ENCODE results near the gene STAB2.

Gene STAB2

DNA sequence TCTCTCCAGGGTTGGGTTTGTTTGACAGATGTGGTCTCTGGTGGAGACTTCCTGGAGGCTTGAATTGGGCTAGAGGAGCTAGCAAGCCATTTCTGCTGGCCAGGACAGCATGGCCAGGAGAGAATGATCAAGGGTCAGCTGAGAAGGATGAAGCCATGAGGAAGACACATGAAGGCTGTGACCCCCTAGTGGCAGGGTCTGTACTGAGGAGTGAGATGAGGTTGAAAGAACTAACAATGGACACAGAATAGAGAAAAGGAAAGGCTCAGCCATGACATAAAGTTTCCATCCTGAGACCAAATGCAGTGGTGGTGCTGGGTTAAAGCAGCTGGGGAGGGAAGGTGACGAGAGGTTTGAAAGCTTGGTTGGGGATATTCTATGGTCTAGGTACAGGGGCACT lies 164.1 kb downstream of the STAB2 start:
- no peak for DNase-seq

DNA sequence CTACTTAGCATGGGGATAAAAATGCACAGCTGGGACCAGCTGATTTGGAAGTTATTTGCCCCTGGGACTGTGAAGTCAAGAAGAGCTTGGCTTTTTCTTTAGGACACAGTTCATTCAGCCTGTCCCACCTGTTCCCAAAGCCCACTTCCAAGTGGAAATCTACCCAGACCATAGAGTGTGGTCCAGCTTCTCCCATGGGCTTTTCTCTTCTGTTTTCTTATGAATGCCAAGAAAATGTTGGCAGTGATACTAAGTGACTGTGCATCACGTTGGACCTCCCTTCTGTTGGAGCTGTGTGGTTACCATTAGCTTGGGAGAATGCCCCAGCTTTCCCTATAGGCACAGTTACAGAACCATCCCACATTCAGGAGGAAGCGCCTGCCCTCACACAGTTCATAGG lies 164.5 kb downstream of the STAB2 start:
- no peak for DNase-seq

DNA sequence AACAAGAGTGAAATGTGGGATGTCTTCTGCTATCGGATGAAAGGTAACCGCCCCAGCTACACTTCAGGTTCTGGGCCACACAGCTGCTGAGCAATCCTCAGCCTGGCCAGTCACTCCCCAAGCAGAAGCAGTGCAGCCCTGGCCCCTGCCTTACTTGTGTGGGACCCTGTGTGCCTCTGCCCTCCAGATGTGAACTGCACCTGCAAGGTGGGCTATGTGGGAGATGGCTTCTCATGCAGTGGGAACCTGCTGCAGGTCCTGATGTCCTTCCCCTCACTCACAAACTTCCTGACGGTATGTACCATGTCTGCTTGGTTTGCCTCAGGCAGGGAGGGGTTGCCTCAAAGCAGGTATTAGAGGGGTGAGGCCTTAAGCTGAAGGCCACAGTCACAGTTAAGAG lies 168.4 kb downstream of the STAB2 start:
- DNase-seq = no peak

DNA sequence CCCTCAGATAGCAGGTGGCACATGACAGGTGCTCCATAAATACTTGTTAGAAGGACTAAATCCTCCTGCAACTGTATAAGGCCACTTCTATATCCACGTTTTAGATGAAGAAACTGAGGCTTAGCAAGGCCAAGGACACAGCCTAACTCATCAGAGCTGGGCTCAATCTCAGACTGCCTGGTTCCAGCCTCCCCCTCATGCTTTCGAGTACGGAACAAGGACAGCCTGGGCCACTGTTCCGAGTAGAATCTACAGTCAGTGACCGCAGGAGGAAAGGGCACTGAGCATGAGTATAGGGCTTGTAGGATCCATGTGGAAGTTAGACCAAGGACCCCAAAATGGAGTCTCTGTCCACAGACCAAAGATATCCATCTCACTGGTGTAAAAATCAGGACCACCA lies 169.4 kb downstream of the STAB2 start:
- no peak for DNase-seq

DNA sequence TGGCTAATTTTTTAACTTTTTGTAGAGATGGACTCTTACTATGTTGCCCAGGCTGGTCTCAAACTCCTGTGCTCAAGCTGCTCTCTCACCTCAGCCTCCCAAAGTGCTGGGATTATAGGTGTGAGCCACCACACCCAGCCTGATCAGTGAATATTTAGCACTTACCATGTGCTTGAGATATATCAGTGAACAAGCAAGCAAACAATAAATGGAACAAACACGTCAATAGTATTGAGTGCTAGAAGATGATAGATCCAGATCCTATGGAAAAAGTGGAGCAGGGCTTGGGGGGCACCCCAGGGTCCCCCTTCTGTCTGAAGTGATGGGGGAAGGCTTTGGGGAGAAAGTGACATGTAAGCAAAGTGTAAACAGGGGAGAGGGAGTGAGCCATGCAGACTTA lies 170.2 kb downstream of the STAB2 start:
- no peak for DNase-seq

DNA sequence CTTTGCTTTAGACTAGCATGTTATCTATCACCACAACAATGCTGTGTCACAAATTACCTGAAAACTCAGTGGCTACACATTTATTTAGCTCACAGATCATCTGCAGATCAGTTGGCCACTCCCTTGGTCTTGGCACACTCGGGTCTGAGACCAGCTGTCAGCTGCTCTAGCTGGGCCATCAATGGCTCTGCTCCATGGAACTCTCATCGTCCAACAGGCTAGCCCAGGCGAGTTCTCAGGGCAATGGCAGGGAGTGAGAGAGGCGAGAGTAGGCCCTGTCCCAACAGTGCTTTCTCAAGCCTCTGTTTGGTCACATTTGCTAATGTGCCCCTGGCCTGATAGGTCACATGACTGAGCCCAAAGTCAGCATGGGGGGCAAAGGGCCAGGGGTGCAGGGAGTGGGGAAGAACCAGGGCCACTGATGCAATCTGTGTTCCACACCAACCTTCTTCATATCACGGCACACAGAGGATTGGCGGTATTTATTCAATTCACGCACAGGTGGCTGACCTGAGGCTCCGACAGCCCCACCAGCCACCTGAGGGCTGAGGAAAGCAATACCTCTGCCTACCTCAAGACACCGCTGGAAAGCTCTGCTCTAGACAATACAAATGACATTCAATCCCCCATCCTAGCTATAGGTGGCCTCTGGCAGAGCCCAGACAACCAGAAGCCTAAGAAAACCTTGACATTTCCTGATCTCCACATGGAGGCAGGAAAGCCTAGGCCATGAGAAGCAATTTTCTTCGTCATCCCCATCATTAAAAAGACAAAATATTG lies 171.4 kb downstream of the STAB2 start:
- no peak for DNase-seq

DNA sequence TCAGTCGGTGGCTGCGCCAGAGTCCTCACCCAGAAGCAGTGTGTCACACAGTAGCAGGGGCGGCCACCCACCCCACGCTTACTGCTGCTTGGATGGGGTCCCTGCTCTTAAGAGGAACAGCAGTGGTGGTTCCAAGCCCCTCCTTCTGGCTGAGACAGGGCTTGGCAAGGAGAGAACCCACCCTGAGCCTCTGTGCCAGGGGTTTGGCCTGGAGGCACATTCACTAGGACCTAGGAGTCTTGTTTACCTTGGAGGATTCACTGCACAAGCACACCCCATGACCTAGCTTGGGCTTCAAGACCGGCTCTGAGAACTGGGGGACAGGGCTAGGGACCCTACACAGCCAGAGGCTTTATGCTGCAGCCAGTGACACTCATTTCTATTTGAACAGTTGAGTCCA lies 175.4 kb downstream of the STAB2 start:
- DNase-seq = no peak

DNA sequence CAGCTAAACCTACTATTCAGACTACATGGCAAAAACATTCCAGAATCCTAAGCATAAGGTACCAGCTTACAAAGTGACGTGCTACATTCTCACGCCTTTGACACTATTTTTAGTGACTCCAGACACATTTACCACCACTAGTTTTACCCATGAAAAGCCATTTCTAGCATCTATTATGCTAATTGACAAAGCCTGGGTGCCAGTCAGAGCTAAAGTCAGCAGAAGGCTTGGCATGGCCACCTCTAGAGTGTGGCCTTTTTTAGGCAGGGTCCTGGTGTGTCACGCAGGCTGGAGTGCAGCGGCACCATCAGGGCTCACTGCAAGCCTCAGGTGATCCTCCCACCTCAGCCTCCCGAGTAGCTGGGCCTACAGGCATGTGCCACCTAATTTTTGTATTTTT lies 178.2 kb downstream of the STAB2 start:
- DNase-seq = no peak

DNA sequence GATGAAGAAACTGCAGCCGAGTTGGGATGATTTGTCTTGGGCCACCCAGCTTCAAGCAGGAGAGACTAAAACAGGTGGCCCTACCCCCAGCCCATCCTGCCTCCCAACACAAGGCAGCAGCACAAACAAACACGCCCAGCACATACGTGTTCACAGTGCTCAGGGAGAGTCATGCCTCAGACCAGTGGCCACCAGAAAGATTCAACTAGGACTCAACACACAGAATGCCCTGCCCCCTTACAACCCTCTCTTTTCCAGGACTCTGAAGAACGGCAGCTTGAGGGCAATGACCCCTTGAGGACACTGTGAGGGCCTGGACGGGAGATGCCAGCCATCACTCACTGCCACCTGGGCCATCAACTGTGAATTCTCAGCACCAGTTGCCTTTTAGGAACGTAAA lies 179.0 kb downstream of the STAB2 start:
- DNase-seq = no peak

DNA sequence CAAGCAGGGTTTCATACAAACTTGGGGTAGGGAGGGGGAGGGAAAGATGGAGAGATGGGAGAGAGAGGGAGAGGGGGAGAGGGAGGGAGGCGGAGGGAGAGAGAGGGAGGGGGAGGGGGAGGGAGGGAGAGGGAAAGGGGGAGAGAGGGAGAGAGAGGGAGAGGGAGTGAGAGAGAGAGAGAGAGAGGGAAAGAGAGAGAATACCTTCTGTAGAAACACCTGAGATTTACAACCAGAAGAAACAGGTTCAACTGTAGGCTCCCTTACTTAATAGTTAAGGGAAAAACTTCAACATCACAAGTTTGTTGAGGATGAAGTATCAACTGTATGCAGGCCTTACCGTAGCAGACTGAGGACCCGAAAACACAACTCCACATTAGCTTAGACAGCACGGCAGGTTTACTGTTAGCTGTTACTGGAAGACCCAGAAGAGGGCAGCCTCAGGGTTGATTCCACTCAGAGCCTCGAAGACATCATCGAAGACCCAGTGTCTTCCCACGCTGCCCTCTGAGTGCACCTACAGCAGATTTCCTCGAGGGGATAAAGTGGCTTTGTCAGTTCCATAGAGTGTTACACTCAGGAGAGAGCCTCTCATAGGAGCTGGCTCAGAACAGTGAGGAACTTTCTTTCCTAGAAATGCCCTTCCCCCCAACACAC lies 181.5 kb downstream of the STAB2 start:
- no peak for DNase-seq

DNA sequence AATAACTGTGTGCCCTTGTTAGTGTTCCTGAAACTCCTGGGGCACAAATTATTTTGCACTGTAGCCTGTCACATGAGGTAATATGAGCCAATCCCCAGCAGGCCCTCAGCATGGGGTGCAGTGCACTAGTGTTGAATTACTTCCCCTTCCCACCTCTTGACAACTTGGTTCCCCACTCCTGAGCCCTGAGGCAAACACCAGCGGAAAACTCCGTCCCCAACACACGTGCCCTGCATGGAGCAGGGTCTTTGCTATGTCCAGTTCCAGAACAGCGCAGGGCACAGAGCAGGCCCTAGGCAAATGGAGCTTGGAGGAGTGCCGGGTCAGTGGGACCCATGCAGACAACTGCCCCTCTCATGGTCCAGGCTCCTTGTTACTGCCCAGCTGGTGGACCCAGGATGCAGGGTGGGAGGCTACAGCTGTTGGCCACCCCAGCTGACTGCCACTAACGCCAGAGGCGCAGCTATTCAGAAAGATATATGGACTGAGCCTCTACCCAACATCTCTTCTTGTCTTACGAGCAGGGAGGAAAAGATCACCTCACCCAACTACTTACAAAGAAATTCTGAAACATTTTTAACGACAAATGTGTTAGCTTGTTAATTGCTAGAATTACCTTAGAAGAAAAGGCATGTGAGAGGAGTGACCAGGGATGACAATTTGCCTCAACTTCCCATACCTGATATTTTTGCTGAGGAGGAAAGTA lies 182.3 kb downstream of the STAB2 start:
- no peak for DNase-seq

DNA sequence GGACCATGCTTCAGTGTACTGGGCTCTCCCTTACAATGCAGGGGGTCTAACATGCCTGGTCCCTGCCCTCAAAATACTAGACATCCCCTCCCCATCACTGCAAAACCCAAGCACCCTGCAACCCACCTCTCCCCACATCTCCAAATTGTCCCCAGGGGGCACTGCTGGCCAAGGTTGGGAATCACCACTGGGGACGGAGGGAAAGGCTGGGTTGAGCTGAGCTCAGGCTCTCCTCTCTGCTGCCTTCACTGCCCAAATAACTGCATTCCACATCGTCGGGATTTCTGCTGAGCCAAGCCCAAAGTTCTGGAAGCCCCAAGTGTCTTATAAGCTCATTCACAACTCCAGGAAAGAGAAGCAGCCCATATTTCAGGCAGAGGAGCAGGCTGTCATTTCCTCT lies 184.4 kb downstream of the STAB2 start:
- no peak for DNase-seq

DNA sequence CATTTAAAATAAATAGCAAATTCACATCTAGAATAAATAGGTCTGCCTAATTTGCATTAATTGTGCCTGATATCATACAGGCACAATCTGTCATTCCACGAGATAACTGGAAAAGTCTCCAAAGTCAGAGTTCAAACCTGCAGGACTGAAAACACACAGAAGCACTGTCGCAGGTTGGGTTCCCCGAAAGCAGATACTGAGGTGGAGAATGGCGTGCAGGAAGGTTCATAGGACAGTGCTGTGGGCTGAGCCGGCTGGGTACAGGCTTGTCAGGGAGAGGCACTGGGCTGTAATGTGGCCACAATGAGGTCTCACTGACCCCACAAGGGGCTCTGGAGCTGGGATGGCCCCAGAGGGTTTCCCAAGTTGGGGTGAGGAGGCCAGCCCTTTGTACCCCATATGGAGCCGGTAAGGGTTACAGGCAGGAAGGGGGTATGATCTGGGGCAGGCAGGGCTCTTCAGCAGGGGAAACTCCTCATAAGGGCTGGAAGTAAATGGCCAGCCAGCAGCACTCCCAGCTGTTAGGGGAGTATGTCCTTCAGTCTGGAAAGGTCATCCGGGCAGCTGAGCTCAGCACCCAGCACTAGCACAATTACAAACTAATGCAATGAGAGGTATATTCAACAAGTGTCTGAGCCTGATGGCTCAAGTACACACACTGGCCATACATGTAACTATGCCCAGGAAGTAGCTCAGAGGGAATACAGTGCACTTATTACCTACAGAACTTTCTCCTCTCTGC lies 185.5 kb downstream of the STAB2 start:
- DNase-seq = no peak

DNA sequence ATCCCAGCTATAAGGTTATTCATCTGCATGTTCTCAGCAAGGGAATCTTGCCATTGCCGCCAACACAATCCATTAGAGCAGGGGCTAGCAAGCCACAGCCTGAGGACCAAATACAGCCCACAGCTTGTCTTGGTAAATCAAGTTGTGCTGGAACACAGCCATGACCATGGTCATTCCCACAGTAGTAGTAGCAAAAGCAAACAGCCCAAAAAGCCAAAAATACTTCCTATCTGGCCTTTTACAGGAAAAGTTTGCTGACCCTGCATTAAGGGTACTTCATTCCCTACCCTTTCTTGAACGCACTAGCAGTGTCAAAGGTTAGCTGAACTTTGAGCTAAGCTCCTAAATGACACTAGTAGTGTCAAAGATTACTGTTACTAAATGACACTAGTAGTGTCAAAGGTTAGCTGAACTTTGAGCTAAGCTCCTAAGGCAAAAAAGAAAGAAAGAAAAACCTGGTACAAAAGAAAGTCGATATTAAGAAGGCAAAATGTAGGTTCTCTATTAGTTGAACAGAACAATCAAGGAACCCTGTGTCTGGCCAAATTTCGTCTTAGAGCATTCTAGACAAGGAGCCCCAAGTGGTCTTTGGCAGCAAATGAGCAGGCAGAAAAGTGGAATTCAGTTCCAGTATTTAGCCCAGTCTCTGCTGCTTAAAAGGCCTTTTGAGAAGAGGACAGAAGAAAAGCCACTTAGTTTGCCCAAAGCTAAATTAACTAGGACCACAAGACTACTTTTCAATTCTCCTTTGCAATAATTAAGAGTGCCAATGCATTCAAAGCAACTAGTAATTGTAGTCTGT lies 186.2 kb downstream of the STAB2 start:
- DNase-seq = no peak

DNA sequence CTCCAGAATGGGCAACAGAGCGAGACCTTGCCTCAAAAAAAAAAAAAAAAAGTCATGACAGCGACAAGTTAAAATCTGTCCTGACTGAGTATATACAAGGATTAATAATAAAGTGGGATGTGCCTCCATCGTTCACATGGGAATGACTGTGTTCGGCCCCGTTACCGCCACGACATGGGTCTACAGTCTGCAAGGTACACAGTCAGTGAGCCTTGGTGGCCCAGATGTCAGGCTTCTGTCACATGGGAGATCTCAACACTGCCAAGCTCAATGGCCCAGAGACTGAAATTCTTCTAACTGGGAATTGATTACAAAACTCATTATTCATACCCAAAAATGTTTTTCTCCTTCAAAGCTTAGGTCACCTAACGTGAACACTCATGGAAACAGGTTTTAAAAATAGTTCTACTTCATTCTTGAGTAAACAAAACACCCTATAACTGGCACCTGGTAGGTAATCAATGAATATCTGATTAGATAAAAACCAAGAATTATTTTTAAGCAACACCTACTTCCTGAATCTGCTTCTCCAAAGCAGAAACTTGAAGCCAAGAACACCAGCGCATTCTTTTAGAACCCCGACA lies 188.0 kb downstream of the STAB2 start:
- no peak for DNase-seq

DNA sequence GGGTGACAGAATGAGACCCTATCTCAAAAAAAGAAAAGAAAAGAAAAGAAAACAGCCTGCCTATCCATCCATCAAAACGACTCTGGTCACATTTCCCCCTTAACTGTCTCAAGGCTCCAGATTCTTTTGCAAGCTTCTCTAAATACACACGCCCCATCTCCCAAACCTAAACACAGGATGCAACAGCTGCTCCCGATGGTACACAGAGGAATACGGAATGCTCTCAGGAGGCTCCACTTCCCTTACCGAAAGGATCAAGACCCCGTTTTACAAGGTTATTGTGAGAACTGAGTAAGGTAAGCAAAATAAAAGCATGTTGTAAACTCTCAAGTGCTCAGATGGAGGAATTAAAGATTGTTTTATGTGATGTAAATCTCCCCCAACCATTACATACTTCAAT lies 191.7 kb downstream of the STAB2 start:
- DNase-seq = no peak

DNA sequence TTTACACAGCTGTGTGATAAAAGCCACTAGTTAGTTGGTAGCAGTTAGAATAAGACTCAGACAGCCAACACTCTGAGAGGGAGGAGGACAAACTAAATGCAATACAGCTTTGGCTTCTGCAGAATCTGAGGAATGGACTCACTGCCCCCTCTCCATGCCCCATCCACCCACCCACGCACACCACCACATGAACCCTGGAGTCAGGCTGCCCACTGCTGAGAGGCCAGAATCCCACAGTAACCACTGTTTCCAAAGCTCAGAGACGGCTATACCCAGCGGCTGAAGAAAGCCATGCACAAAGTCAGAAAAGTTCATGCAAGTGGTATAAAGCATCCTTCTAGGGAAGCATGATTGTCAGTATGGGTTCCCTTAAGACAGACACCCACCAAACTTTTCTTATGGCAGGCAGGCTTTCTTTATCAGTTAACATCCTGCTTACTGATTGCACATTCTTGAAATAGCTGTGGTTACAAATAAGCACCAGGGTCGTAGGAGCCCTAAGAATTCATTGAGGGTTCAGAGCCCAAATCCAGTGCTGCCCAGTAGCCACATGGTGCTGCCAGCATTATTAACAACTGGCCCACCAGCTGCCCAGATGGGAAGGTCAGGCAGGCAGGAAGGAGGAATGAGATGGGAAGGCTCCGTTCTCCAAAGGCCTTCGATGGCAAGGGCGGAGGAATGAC lies 192.5 kb downstream of the STAB2 start:
- no peak for DNase-seq

DNA sequence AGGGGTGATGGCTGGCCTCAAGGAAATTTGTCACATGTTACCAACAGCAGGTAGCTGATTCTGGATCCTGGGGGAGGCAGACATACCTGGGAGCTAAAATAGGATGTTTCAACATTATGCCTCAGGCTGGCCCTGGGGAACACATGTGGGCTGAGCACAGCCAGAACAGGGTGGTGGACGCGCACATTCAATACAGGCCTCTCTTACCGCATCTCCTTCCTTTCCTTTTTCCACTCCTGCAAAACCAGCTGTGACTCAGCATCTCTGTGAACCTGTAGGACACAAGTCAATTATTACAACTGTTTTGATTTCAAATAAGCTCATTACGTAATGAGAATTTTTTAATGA lies 193.0 kb downstream of the STAB2 start:
- no peak for DNase-seq

DNA sequence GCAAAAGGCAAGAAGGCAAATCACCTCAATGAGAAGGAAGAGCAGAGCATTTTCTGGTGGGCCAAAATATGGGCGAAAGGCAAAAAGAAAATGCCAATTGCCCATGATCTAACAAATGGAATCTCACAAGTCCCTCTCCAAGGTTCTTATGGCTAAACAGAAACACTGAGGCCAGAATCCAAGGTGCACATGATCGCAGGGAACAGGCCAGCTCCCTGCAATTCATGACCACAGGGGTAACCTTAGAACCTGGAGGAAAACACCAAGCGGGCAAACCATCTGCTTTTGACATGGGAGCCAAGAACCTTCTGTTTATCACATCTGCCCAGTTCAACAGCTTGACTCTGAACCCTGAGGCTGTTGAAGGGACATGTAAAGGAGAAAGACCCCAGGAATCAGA lies 193.9 kb downstream of the STAB2 start:
- no peak for DNase-seq

DNA sequence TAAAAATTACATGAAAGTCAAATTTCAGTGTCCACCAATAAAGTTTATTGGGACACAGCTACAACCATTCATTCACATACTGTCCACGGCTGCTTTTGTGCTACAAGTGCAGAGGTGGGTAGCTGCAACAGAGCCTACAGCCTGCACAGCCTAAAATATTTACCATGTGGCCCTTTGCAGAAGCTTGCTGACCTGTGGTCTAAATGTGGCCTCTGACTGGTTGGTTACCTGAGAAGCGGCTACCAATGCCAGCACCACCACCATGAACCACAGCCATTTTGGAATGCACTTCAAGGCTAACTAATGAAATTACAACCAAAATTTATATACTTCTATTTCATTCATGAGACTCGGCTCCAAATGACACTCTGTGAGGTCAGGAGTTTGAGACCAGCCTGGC lies 195.3 kb downstream of the STAB2 start:
- DNase-seq = no peak

DNA sequence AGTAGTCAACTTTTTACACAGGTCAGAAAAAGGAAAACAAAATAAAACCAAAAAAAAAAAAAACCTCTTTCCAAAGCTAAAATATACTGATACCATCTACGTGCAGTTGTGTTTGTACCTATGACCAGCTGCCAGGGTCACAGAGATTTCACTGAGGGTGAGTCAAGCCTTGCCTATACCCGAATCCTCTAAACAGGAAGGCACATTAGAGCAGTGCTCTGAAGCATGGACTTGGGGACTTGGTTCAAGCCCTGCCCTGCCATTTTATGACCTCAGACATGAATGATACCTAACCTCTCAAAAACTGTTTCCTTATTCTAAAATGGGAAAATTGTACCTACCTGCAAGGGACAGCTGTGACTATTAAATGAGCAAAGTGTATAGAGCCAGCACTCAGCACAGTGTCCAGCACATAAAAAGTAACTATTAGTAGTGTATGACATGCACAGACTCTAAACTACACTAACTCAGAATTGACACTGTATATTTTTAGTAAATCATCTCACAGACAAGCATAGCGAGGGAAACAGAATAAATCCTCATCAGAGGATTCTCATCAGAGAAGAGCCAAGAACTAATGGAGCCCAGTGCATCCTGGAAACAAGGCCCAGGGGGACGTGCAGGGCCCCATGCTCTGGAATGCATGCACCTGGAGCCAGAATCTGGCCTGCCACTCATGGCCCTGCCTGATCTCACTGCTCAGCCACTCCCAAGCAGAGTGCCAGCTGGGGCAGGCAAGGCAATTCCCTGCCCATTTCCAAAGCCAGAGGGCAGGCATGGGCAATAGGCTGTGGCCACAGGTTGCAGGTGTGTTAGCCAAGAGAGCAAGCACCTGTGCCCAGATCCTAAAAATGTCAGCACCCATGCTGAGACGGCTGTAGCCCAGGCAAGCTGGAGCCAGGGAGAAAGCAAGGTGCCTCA lies 196.9 kb downstream of the STAB2 start:
- no peak for DNase-seq
